Measurements from ENCODE around the gene ADAD2.

ADAD2 gene

GRCh38 chr16:84245956-84246678, 55.2 kb downstream of the ADAD2 start:
- no peak for DNase-seq (ENCODE audit: low read depth)

DNA sequence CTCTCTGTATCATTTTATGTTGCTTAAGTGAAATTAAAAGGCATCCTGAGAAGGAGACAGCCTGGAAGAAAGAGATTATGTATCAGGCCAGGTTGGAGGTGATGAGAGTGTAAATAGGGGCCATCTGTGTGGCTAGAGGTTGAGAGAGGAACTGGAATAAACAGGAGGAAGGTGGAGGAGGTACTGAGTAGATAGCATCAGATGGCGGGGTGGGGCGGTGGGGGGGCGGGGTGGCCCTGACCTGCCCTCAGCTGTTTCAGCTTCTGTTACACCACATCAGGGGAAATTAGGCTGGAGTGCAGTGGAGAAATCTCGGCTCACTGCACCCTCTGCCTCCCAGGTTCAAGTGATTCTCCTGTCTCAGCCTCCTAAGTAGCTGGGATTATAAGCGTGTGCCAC, 55.7 kb downstream of the ADAD2 start:
- DNase-seq (ENCODE audit: low read depth): no peak

All from HS-27A (cell line).